HuH-7.5 (cell line): ENCODE measurements around the gene MIPOL1.
"Not testable (repeated sequence)": the region's sequence is repeated elsewhere in the genome, so short reads cannot be mapped to it uniquely, and the experiment has no call there.

ENCODE experiments used
- DNase-seq: peaks from one replicate; pipeline ENCODE4 v3.0.0; 2011; ENCODE audit warnings: low spot score

The MIPOL1 gene

GRCh38 chr14:37187294-37187693, 10.4 kb upstream of the MIPOL1 start:
- no peak for DNase-seq

- not testable (repeated sequence) for DNase-seq
Observed at GRCh38 chr14:37187840-37188577, 9.7 kb upstream of the MIPOL1 start.

- not testable (repeated sequence) for DNase-seq
Observed at GRCh38 chr14:37189733-37190132, 8.0 kb upstream of the MIPOL1 start.

- no peak for DNase-seq
Observed at GRCh38 chr14:37194698-37195097, 3.0 kb upstream of the MIPOL1 start.

GRCh38 chr14:37195327-37195726, 2.4 kb upstream of the MIPOL1 start:
- no peak for DNase-seq

- DNase-seq: no peak
Observed at GRCh38 chr14:37196604-37197420, 925 bp upstream of the MIPOL1 start.

GRCh38 chr14:37198273-37198598, 499 bp downstream of the MIPOL1 start:
- DNase-seq: no peak

- no peak for DNase-seq
Observed at GRCh38 chr14:37198907-37199306, 1.2 kb downstream of the MIPOL1 start.

GRCh38 chr14:37201724-37202123, 4.0 kb downstream of the MIPOL1 start:
- no peak for DNase-seq

GRCh38 chr14:37202265-37202664, 4.5 kb downstream of the MIPOL1 start:
- DNase-seq: no peak

- no peak for DNase-seq
Observed at GRCh38 chr14:37202812-37203211, 5.1 kb downstream of the MIPOL1 start.

GRCh38 chr14:37203423-37203822, 5.7 kb downstream of the MIPOL1 start:
- no peak for DNase-seq

- DNase-seq: not testable (repeated sequence)
Observed at GRCh38 chr14:37205623-37206605, 8.2 kb downstream of the MIPOL1 start.

- not testable (repeated sequence) for DNase-seq
Observed at GRCh38 chr14:37209617-37210016, 11.9 kb downstream of the MIPOL1 start.

GRCh38 chr14:37210448-37210847, 12.7 kb downstream of the MIPOL1 start:
- DNase-seq: no peak

- no peak for DNase-seq
Observed at GRCh38 chr14:37213016-37213415, 15.3 kb downstream of the MIPOL1 start.

GRCh38 chr14:37215345-37215744, 17.6 kb downstream of the MIPOL1 start:
- no peak for DNase-seq

GRCh38 chr14:37221073-37221472, 23.3 kb downstream of the MIPOL1 start:
- DNase-seq: no peak

- no peak for DNase-seq
Observed at GRCh38 chr14:37223947-37224474, 26.3 kb downstream of the MIPOL1 start.

GRCh38 chr14:37225668-37226067, 27.9 kb downstream of the MIPOL1 start:
- DNase-seq: not testable (repeated sequence)

- DNase-seq: peak; percentile 15
Observed at GRCh38 chr14:37230551-37231194, 32.9 kb downstream of the MIPOL1 start.
